Activated T-helper 2 cell treated with anti-CD3 and anti-CD28 coated beads, Interferon-gamma antibody, Interleukin-2, Interleukin-4, amounts not matched to agents 10 μg/mL and 5 μg/mL and 100 μg/mL, durations not matched to agents 14 hours and 24 hours and 36 hours (primary cell): ENCODE data around the gene PCDHA3. TPM values are rescaled to one million over a fixed set of nuclear protein-coding genes. Genes with fewer than 3 reads are reported as not detected.
"Not testable (repeated sequence)": the region's sequence is repeated elsewhere in the genome, so short reads cannot be mapped to it uniquely, and the experiment has no call there.

Experiments used
- DNase-seq: peaks from one replicate; pipeline ENCODE4 v3.0.0; 2021; ENCODE audit warnings: low spot score
- H3K27ac Mint-ChIP-seq: one replicate; pipeline ENCODE4 v1.8.0; 2021; ENCODE audit warnings: mixed read lengths
- H3K27me3 Mint-ChIP-seq: one replicate; pipeline ENCODE4 v1.8.0; 2021; ENCODE audit warnings: low read depth, mixed read lengths
- H3K36me3 Mint-ChIP-seq: one replicate; pipeline ENCODE4 v1.8.0; 2021; ENCODE audit warnings: low read depth, mixed read lengths
- H3K4me1 Mint-ChIP-seq: one replicate; pipeline ENCODE4 v1.8.0; 2021; ENCODE audit warnings: low read depth, mixed read lengths
- H3K4me3 Mint-ChIP-seq: one replicate; pipeline ENCODE4 v1.8.0; 2021; ENCODE audit warnings: low read depth, mild to moderate bottlenecking, moderate library complexity, mixed read lengths
- H3K9me3 Mint-ChIP-seq: one replicate; pipeline ENCODE4 v1.8.0; 2021; ENCODE audit warnings: mixed read lengths
- intact Hi-C: fragments of 100-400 bp; cut with micrococcal nuclease; formaldehyde crosslinking; loops from one replicate; pipeline ENCODE4 v1.15.1; 2023
- total RNA-seq: library from RNA; stranded (reverse); gene quantifications from 2 replicates; pipeline ENCODE4 v1.2.3, GENCODE V29; 2022

PCDHA3 gene
- total RNA-seq, 1 donor from 2014 or later, result not detected

GRCh38 chr5:140796072-140796717, 4.7 kb upstream of the PCDHA3 start:
- intact Hi-C loops, result loop anchor here (10.0 kb wide), 1 partner anchor 59 kb away; the partner anchor contains the start of gene PCDHA10
- H3K9me3 Mint-ChIP-seq, result peaks cover 34% of the 10 kb centered on the region

GRCh38 chr5:140796718-140797095, 4.2 kb upstream of the PCDHA3 start:
- peaks cover 34% of the 10 kb centered on the region for H3K9me3 Mint-ChIP-seq
- no peak for DNase-seq
- H3K4me3 Mint-ChIP-seq, result no peak overlapping the region
- no peaks in the 10 kb centered on the region for H3K27me3 Mint-ChIP-seq
- no peaks in the 10 kb centered on the region for H3K4me1 Mint-ChIP-seq
- intact Hi-C loops, result loop anchor here (10.0 kb wide), 1 partner anchor 58 kb away; the partner anchor contains the start of gene PCDHA10
- H3K27ac Mint-ChIP-seq, result no peak overlapping the region
- no peaks in the 10 kb centered on the region for H3K36me3 Mint-ChIP-seq

More at GRCh38 chr5:140796072-140796717, 4.7 kb upstream of the PCDHA3 start:
- H3K36me3 Mint-ChIP-seq, DNase-seq, H3K4me3 Mint-ChIP-seq, H3K27me3 Mint-ChIP-seq, H3K27ac Mint-ChIP-seq, H3K4me1 Mint-ChIP-seq: not testable (repeated sequence)

GRCh38 chr5:140801494-140801841, 611 bp downstream of the PCDHA3 start:
- intact Hi-C loops, result no loop called here
- Mint-ChIP-seq H3K36me3 (no peaks in the 10 kb centered on the region), H3K4me3 (no peak overlapping the region), H3K9me3 (peaks cover 35% of the 10 kb centered on the region), H3K27ac (no peak overlapping the region), H3K4me1 (no peaks in the 10 kb centered on the region), H3K27me3 (no peaks in the 10 kb centered on the region)
- no peak for DNase-seq

GRCh38 chr5:140802381-140802780, 1.5 kb downstream of the PCDHA3 start:
- H3K27ac Mint-ChIP-seq, intact Hi-C loops, H3K36me3 Mint-ChIP-seq, DNase-seq, H3K4me1 Mint-ChIP-seq, H3K4me3 Mint-ChIP-seq, H3K27me3 Mint-ChIP-seq: not testable (repeated sequence)
- H3K9me3 Mint-ChIP-seq, result peaks cover 32% of the 10 kb centered on the region

GRCh38 chr5:140802781-140803271, 2.0 kb downstream of the PCDHA3 start:
- Mint-ChIP-seq H3K27ac (no peak overlapping the region), H3K4me3 (no peak overlapping the region), H3K9me3 (peaks cover 35% of the 10 kb centered on the region), H3K36me3 (no peaks in the 10 kb centered on the region), H3K27me3 (no peaks in the 10 kb centered on the region), H3K4me1 (no peaks in the 10 kb centered on the region)
- intact Hi-C loops, result no loop called here
- no peak for DNase-seq

- Mint-ChIP-seq H3K4me1 (no peaks in the 10 kb centered on the region), H3K9me3 (peaks cover 35% of the 10 kb centered on the region), H3K4me3 (no peak within 1 kb of the TSS), H3K36me3 (no peaks in the 10 kb centered on the region), H3K27me3 (no peaks in the 10 kb centered on the region), H3K27ac (no peak within 1 kb of the TSS)
- intact Hi-C loops, result no loop called here
- DNase-seq, result no peak
These were observed 6.2 kb downstream of the PCDHA3 start, which contains the start of gene PCDHA4 for GRCh38 chr5:140806834-140807775. TSS of gene PCDHA4 (plus strand) at chr5:140807068.

- intact Hi-C loops, H3K27ac Mint-ChIP-seq, H3K36me3 Mint-ChIP-seq, H3K4me3 Mint-ChIP-seq, DNase-seq, H3K27me3 Mint-ChIP-seq, H3K4me1 Mint-ChIP-seq: not testable (repeated sequence)
- H3K9me3 Mint-ChIP-seq, result peaks cover 43% of the 10 kb centered on the region
These were observed 7.5 kb downstream of the PCDHA3 start for GRCh38 chr5:140808241-140808888.

- Mint-ChIP-seq H3K4me3 (no peak overlapping the region), H3K27me3 (no peaks in the 10 kb centered on the region), H3K36me3 (no peaks in the 10 kb centered on the region), H3K27ac (no peak overlapping the region), H3K9me3 (peaks cover 38% of the 10 kb centered on the region), H3K4me1 (no peaks in the 10 kb centered on the region)
- no peak for DNase-seq
- intact Hi-C loops, result no loop called here
These were observed 8.0 kb downstream of the PCDHA3 start for GRCh38 chr5:140808889-140809291.

GRCh38 chr5:140821375-140822280, 20.8 kb downstream of the PCDHA3 start, which contains the start of gene PCDHA5:
TSS of gene PCDHA5 (plus strand) at chr5:140821613.
- no peak for DNase-seq
- Mint-ChIP-seq H3K27ac (no peak within 1 kb of the TSS), H3K27me3 (no peaks in the 10 kb centered on the region), H3K36me3 (no peaks in the 10 kb centered on the region), H3K4me3 (no peak within 1 kb of the TSS), H3K4me1 (no peaks in the 10 kb centered on the region), H3K9me3 (peaks cover 20% of the 10 kb centered on the region)
- intact Hi-C loops, result no loop called here

- intact Hi-C loops, result no loop called here
- Mint-ChIP-seq H3K4me3 (no peak overlapping the region), H3K4me1 (no peaks in the 10 kb centered on the region), H3K9me3 (peaks cover 26% of the 10 kb centered on the region), H3K36me3 (no peaks in the 10 kb centered on the region), H3K27me3 (no peaks in the 10 kb centered on the region), H3K27ac (no peak overlapping the region)
- no peak for DNase-seq
These were observed 21.4 kb downstream of the PCDHA3 start for GRCh38 chr5:140822281-140822629.

GRCh38 chr5:140822969-140823368, 22.1 kb downstream of the PCDHA3 start:
- DNase-seq, H3K36me3 Mint-ChIP-seq, H3K4me3 Mint-ChIP-seq, intact Hi-C loops, H3K4me1 Mint-ChIP-seq, H3K27me3 Mint-ChIP-seq, H3K27ac Mint-ChIP-seq: not testable (repeated sequence)
- H3K9me3 Mint-ChIP-seq, result peaks cover 26% of the 10 kb centered on the region

- H3K4me3 Mint-ChIP-seq, result no peak overlapping the region
These were observed 22.6 kb downstream of the PCDHA3 start for GRCh38 chr5:140823475-140823874.

More at GRCh38 chr5:140823475-140823874, 22.6 kb downstream of the PCDHA3 start:
- H3K36me3 Mint-ChIP-seq, result no peaks in the 10 kb centered on the region
- intact Hi-C loops, result no loop called here
- no peaks in the 10 kb centered on the region for H3K4me1 Mint-ChIP-seq
- no peak overlapping the region for H3K27ac Mint-ChIP-seq
- no peaks in the 10 kb centered on the region for H3K27me3 Mint-ChIP-seq
- DNase-seq, result no peak
- H3K9me3 Mint-ChIP-seq, result peaks cover 30% of the 10 kb centered on the region
